Effector memory CD8-positive, alpha-beta T cell (primary cell): ENCODE data around the gene CWC27.

Experiments used
- ATAC-seq: fragments of 150-1000 bp; cut with Tn5 transposase; replicated peaks from 2 replicates; pipeline ENCODE4 v1.10.0; 2021; ENCODE audit warnings: mild to moderate bottlenecking, moderate library complexity
- DNase-seq, 3 experiments: peaks; one replicate each; pipeline ENCODE4 v3.0.0; 2021
- H3K27ac Mint-ChIP-seq, 2 donors: one replicate each; pipeline ENCODE4 v1.8.0; 2022; ENCODE audit warnings: mild to moderate bottlenecking in 2 of 2, mixed read lengths in 2 of 2, moderate library complexity in 2 of 2
- H3K27me3 Mint-ChIP-seq, 2 donors: one replicate each; pipeline ENCODE4 v1.8.0; 2022; ENCODE audit warnings: mixed read lengths in 2 of 2
- H3K36me3 Mint-ChIP-seq: one replicate; pipeline ENCODE4 v1.8.0; 2022; ENCODE audit warnings: mild to moderate bottlenecking, moderate library complexity, mixed read lengths; ENCODE audit not compliant: insufficient read depth
- H3K4me1 Mint-ChIP-seq, 2 donors: one replicate each; pipeline ENCODE4 v1.8.0; 2022; ENCODE audit warnings: low read depth in 2 of 2, mixed read lengths in 2 of 2
- H3K4me3 Mint-ChIP-seq, 2 donors: one replicate each; pipeline ENCODE4 v1.8.0; 2022; ENCODE audit warnings: mild to moderate bottlenecking in 2 of 2, mixed read lengths in 2 of 2, moderate library complexity in 2 of 2
- H3K9me3 Mint-ChIP-seq, 2 donors: one replicate each; pipeline ENCODE4 v1.8.0; 2022; ENCODE audit warnings: mixed read lengths in 2 of 2

CWC27 gene

GRCh38 chr5:65034813-65035209 lies 266.1 kb downstream of the CWC27 start:
- no peaks in the 10 kb centered on the region for H3K27me3 Mint-ChIP-seq
- peaks cover 20 to 25% of the 10 kb centered on the region in 2 donors for H3K4me1 Mint-ChIP-seq
- no peaks in the 10 kb centered on the region for H3K9me3 Mint-ChIP-seq
- peak overlapping the region; percentile 74 to 76 for H3K4me3 Mint-ChIP-seq
- peak overlapping the region; percentile 97 to 98 for H3K27ac Mint-ChIP-seq
- DNase-seq (no peak), ATAC-seq (no peak)
- peaks cover 13% of the 10 kb centered on the region for H3K36me3 Mint-ChIP-seq

DNA sequence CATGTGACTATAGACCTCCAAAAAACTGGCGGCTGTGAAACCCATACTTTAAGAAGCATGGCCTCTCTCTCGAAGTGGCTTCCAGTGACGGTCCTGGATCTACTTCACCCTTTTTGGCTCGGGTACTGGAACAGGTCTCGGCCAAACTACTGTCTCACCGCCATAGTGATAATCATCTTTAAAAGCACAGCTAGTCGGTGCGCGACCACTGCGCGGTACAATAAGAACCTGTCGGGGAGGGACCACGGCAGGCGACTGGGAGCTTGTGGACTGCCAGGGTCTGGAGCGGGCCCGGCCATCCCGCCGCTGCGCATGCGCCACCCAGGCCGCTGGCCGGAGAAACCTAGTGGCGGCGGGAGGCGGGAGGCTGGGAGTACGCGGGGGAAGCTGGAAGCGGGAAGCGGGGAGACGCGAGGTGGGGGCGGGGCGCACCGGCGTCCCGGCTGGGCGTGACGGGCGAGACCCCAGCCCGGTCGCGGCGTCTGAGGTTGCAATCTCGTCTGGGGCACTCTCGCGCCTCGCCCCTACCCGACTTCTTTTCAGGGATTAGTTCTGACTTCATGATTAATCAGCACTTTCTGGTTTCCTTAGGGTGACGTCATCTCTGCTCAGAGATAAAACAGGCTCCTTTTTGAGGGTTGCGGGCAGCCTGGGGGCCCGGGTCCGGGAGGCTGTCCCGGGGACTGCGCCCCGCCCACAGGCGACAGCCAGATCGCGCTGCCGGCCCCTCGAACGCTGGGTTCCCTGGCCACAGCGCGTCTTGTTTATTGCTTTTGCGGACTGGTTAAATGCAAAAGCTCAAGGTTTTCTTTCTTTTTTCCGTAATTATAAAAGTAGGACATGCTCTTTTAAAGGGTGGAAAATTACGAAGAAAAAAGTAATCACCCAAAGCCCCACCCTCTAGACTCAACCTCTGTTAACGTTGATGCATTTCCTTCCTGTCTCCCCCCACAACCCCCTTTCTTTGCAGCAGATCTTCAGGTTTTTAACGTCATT lies 266.8 kb downstream of the CWC27 start:
- Mint-ChIP-seq H3K27ac (peak overlapping the region; percentile 97 to 98), H3K27me3 (no peaks in the 10 kb centered on the region), H3K36me3 (peaks cover 13% of the 10 kb centered on the region), H3K9me3 (no peaks in the 10 kb centered on the region), H3K4me3 (peak overlapping the region; percentile 74 to 76), H3K4me1 (peaks cover 20 to 25% of the 10 kb centered on the region in 2 donors)
- ATAC-seq (peak; percentile 85), DNase-seq (peak; percentile 82 to 86 (median 83))

DNA sequence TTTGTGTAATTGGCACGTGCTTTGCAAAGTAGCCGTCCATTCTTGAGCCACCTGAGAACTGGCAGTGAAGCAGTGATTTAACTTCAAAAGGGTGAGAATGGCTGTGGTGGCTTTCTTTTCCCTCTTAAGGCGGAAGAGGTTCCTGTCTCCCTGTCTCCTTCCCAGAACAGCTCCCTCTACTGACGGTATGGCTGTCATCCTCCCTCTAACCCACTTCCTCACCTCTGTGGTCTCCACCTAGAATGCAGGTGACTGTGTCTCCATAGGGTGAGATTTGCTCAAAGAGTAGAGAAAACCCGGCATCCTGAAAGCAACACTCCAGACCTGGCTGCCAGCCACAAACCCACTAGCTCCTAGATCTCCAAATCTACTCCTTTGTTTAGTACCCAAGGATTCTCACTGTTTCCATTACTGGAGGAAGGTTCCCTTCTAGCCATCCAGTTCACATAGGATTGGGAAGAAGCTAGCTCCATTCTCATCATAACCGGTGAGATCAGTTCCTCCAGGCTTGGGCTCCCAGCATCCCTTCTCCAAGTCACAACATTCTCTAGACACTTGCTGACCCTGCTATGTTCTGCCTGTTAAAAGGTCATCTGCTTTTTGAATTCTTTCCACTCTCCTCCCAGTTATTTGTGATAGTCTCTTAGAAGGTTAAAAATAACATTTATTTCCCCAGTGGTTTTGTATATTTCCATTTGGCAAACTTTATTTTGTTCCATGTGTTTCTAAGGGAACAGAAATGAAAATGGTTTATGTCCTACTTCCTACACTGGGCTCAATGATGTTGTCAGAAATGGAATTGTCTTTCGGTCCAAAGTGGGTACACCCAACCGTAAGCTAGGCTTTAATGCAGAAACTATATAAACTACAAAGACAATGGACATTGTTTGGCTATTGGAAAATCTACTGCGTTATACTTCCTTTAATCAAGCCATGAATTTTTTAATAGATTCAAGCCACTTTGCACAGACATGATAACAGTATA lies 269.4 kb downstream of the CWC27 start:
- peaks cover 13% of the 10 kb centered on the region for H3K36me3 Mint-ChIP-seq
- peaks cover 20 to 25% of the 10 kb centered on the region in 2 donors for H3K4me1 Mint-ChIP-seq
- peak overlapping the region; percentile 97 to 98 for H3K27ac Mint-ChIP-seq
- DNase-seq (peak in 2 of 3 experiments; percentile 9 to 15), ATAC-seq (no peak)
- H3K27me3 Mint-ChIP-seq: no peaks in the 10 kb centered on the region
- no peaks in the 10 kb centered on the region for H3K9me3 Mint-ChIP-seq
- H3K4me3 Mint-ChIP-seq: peak overlapping the region; percentile 21 to 62

DNA sequence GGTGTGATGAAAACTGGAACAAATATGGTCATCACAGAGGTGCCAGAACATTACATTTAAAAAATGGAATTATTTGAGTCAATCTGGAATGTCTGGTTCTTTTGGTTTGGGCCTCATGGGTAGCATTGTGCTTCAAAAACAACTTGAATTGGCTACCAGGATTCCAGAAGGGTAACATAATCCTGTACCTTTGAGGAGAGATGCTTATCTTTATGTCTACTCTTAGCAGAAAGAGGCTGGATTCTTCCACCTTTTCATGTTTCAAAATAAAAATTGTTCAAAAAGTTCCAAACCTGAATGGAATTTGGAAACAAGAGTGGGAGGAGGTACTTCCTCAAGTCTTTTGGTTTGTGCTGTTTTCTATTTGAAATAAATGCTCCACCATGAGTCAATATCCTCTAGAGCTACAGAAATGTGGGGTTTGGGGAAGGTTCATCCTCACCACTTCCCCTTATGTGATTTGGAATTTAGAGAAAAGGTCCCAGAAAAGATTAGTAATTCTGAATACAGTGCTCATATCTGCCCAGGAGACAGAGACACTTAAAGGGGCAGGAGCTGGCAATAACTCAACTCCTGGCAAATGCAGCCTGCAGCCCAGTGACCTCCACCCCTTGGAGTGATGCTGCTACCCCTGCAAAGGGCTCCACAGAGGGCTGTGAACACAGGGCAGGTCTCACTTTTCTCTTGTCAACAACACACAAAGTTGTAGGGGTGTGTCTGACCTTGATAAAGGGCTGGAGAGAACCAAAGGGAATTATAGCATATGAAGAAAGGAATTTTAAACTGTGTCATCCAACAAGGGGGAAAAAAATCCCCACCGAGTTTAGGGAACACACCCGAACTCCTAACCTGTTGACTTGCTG lies 272.8 kb downstream of the CWC27 start:
- ATAC-seq: no peak

GRCh38 chr5:65043843-65044359 lies 275.2 kb downstream of the CWC27 start:
- Mint-ChIP-seq H3K27me3 (no peaks in the 10 kb centered on the region), H3K9me3 (no peaks in the 10 kb centered on the region), H3K4me1 (no peaks in the 10 kb centered on the region), H3K27ac (no peak overlapping the region), H3K4me3 (no peak overlapping the region), H3K36me3 (no peaks in the 10 kb centered on the region)
- no peak for ATAC-seq
- no peak for DNase-seq

More for the DNA sequence above, 272.8 kb downstream of the CWC27 start:
- Mint-ChIP-seq H3K27ac (no peak overlapping the region), H3K36me3 (no peaks in the 10 kb centered on the region), H3K4me3 (no peak overlapping the region), H3K4me1 (peaks cover 15 to 16% of the 10 kb centered on the region in 2 donors), H3K9me3 (no peaks in the 10 kb centered on the region), H3K27me3 (no peaks in the 10 kb centered on the region)
- DNase-seq: no peak

DNA sequence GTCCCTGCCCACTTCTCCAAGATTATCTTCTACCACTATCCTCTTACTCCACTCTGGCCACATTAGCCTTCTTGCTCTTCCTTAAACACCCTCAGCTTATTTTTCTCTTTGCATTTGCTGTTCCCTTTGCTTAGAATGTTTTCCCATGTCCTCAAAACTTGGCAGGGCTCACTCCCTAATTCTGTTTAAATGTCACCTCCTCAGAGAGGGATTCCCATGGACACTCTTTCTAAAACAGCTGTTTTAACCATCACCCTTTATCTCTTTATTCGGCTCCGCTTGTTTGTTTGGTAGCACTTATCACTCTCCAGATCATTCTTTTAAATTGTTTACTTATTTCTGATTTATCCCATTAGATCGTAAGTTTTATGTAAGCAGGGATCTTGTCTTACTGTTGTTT lies 278.5 kb downstream of the CWC27 start:
- no peak overlapping the region for H3K4me3 Mint-ChIP-seq
- no peak for DNase-seq
- no peaks in the 10 kb centered on the region for H3K27me3 Mint-ChIP-seq
- no peak overlapping the region for H3K27ac Mint-ChIP-seq
- H3K4me1 Mint-ChIP-seq: no peaks in the 10 kb centered on the region
- no peak for ATAC-seq
- H3K9me3 Mint-ChIP-seq: no peaks in the 10 kb centered on the region
- no peaks in the 10 kb centered on the region for H3K36me3 Mint-ChIP-seq

GRCh38 chr5:65047948-65048690 lies 279.4 kb downstream of the CWC27 start:
- H3K4me1 Mint-ChIP-seq: no peaks in the 10 kb centered on the region
- H3K4me3 Mint-ChIP-seq: no peak overlapping the region
- no peaks in the 10 kb centered on the region for H3K9me3 Mint-ChIP-seq
- no peaks in the 10 kb centered on the region for H3K36me3 Mint-ChIP-seq
- DNase-seq (no peak), ATAC-seq (peak; percentile 17)
- no peak overlapping the region for H3K27ac Mint-ChIP-seq
- H3K27me3 Mint-ChIP-seq: no peaks in the 10 kb centered on the region

DNA sequence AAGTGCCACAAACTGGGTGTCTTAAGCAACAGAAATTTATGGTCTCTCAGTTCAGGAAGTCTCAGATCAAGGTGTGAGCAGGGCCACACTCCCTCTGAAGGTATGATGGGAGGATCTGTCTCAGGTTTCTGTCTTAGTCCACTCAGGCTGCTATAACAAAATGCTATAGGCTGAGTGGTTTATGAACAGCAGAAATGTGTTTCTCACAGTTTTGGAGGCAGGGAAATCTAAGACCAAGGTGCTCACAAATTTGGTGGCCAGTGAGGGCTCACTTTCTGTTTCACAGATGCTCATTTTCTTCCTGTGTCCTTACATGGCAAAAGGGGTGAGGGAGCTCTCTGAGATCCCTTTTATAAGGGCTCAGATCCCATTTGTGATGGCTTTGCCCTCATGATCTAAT lies 281.4 kb downstream of the CWC27 start:
- peak; percentile 33 for ATAC-seq
- DNase-seq: no peak
- no peaks in the 10 kb centered on the region for H3K4me1 Mint-ChIP-seq
- H3K4me3 Mint-ChIP-seq: no peak overlapping the region
- H3K36me3 Mint-ChIP-seq: no peaks in the 10 kb centered on the region
- H3K9me3 Mint-ChIP-seq: no peaks in the 10 kb centered on the region
- H3K27me3 Mint-ChIP-seq: no peaks in the 10 kb centered on the region
- no peak overlapping the region for H3K27ac Mint-ChIP-seq

GRCh38 chr5:65050826-65051498 lies 282.2 kb downstream of the CWC27 start:
- H3K36me3 Mint-ChIP-seq: no peaks in the 10 kb centered on the region
- no peak overlapping the region for H3K4me3 Mint-ChIP-seq
- peaks cover 0 to 2% of the 10 kb centered on the region in 2 donors for H3K27me3 Mint-ChIP-seq
- no peak for DNase-seq
- ATAC-seq: no peak
- no peak overlapping the region for H3K27ac Mint-ChIP-seq
- H3K4me1 Mint-ChIP-seq: no peaks in the 10 kb centered on the region
- H3K9me3 Mint-ChIP-seq: no peaks in the 10 kb centered on the region

- no peak for DNase-seq
- no peak overlapping the region for H3K27ac Mint-ChIP-seq
- ATAC-seq: no peak
- no peak overlapping the region for H3K4me3 Mint-ChIP-seq
- H3K9me3 Mint-ChIP-seq: no peaks in the 10 kb centered on the region
- H3K27me3 Mint-ChIP-seq: peaks cover 0 to 6% of the 10 kb centered on the region in 2 donors
- H3K36me3 Mint-ChIP-seq: no peaks in the 10 kb centered on the region
- H3K4me1 Mint-ChIP-seq: no peaks in the 10 kb centered on the region
Measured at GRCh38 chr5:65055938-65056337, 287.2 kb downstream of the CWC27 start.

GRCh38 chr5:65059681-65060598 lies 291.2 kb downstream of the CWC27 start:
- peaks cover 5 to 11% of the 10 kb centered on the region in 2 donors for H3K27me3 Mint-ChIP-seq
- no peak overlapping the region for H3K27ac Mint-ChIP-seq
- H3K9me3 Mint-ChIP-seq: no peaks in the 10 kb centered on the region
- H3K4me3 Mint-ChIP-seq: no peak overlapping the region
- no peaks in the 10 kb centered on the region for H3K36me3 Mint-ChIP-seq
- H3K4me1 Mint-ChIP-seq: no peaks in the 10 kb centered on the region
- no peak for ATAC-seq
- DNase-seq: no peak
